Left renal cortex interstitium (tissue), 4 donors: Measurements from ENCODE around the gene NUP93. TPM values are rescaled to one million over a fixed set of nuclear protein-coding genes. Genes with fewer than 3 reads are reported as not detected.
"Not testable (repeated sequence)": the region's sequence is repeated elsewhere in the genome, so short reads cannot be mapped to it uniquely, and the experiment has no call there.

Source experiments
- DNase-seq, 4 donors: peaks; one replicate each; pipeline ENCODE4 v3.0.0-alpha.2; 2013; ENCODE audit warnings: low read depth in 4 of 4, low spot score in 2 of 4, missing footprints in 1 of 4
- polyA plus RNA-seq, 4 donors: library from polyadenylated mRNA; unstranded; fragments of 120-200 nt; gene quantifications; one replicate each; pipeline ENCODE4 v1.2.1, GENCODE V29; 2013; ENCODE audit not compliant: insufficient read length in 4 of 4

Gene NUP93
- polyA plus RNA-seq, 4 donors = 73.0 to 106 (median 83.5) TPM

GRCh38 chr16:56864960-56865359, 135.0 kb downstream of the NUP93 start, which contains the start of gene SLC12A3:
SLC12A3 (plus strand) TSS chr16:56865207; CDS start chr16:56865236, 29 bp downstream.
- DNase-seq = no peak

GRCh38 chr16:56865394-56866062, 135.6 kb downstream of the NUP93 start:
- no peak for DNase-seq

DNA sequence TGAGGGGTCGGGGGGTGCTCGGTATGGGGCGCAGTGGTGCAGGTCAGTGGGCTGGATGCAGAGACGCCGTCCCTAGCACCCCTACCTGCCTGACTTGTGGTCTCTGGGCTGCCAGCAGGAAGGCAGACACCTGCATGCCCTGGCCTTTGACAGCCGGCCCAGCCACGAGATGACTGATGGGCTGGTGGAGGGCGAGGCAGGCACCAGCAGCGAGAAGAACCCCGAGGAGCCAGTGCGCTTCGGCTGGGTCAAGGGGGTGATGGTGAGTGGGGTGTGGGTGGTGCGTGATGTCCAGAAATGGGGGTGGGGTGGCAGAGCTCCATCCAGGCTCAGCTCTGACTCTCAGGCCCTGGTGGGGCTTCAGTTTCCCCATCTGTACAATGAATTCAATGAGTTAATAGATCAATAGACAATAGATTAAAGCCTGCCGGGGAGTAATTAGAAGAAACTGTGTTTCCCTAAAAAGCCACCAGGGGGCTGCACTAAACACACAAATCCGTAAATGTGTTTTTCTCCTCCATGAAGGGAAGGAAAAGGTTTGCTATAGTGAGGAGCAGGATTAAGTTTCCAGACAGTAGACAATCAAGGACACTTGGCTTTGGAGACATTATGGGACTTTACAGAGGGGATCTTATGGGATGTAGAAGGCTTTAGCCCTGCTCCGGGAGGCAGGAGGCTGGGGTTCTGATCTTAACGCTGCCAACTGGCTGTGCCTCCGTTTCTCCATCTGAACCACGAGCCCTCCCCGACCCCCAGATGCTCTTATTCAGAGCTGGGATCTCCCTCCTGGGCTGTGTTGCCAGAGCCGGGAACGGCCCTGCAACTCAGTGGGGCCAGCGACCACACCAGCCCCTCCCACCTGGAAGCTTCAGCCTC, 137.3 kb downstream of the NUP93 start:
- DNase-seq = no peak

- no peak for DNase-seq
Measured at GRCh38 chr16:56868175-56868574, 138.2 kb downstream of the NUP93 start.

- DNase-seq = not testable (repeated sequence)
Measured at GRCh38 chr16:56868766-56869165, 138.8 kb downstream of the NUP93 start.

GRCh38 chr16:56869513-56870275, 139.8 kb downstream of the NUP93 start:
- no peak for DNase-seq

- DNase-seq = no peak
Measured at GRCh38 chr16:56870276-56870888, 140.5 kb downstream of the NUP93 start.

- DNase-seq = no peak
Measured at GRCh38 chr16:56871172-56871593, 141.3 kb downstream of the NUP93 start.

- no peak for DNase-seq
Measured at GRCh38 chr16:56872863-56873391, 143.0 kb downstream of the NUP93 start.

DNA sequence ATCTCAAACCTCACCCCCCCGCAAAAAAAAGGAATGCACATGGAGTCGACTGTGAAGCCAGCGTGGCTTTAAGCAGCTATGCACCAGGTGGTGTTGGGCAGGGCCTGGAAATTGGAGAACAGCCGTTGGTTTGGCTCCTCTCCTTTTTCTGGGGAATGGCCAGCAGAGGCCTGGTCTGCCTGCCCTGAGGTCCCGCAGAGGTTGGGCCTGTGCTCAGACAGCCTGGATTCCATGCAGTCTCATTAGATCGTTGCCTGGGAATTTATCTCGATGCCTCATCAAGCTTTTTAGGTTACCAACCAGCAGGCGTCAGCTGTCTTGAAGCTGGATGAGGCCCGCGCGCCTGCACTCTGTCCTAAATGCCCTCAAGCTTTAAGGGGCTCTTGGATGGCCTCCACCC, 144.9 kb downstream of the NUP93 start:
- no peak for DNase-seq

GRCh38 chr16:56876048-56876447, 146.1 kb downstream of the NUP93 start:
- DNase-seq = no peak

DNA sequence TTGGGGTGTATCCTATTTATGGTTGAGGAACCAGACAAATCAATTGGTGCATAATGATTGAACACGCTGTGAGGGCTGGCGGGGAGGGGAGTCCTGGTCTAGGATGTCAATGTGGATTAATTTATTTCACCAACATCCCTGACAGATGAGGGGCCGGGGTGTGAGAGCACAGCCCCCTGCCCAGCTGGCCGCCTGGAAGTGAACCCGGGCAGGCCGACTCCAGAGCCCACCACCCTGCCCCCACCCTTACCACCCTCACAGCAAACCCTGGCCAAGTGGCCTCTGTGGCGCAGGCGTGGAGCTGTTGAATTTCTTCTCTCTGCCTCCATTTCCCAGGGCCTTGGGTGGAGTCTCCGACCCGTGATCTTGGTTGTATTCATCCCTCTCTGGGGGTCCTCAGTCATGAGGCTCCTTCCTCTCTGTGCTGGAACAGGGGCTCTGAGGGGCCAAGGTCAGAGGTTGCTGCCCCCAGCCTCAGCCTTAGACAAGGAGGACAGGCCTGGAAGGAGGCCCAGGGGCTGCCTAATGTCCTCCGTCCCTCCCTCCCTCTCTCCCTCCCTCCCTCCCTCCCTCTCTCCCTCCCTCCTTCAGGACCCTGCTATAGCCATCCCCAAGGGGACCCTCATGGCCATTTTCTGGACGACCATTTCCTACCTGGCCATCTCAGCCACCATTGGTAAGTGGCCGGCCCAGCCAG, 147.7 kb downstream of the NUP93 start:
- DNase-seq = no peak

GRCh38 chr16:56878282-56878854, 148.4 kb downstream of the NUP93 start:
- no peak for DNase-seq

DNA sequence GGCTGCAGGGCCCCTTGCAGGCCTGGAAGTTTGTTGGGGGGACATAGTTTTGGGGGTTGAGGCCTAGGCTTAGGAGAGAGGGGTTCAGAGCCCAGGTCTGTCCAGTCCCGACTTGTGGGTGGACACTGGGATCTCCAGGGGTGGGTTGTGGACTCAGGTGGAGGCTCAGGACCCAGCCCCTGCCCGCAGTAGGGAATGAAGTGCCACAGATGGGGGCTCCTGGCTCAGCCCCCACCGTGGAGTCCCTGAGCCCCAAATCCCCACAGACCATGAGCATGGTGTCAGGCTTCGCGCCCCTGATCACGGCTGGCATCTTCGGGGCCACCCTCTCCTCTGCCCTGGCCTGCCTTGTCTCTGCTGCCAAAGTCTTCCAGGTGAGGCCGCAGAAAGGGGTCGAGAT, 149.3 kb downstream of the NUP93 start:
- no peak for DNase-seq

GRCh38 chr16:56880176-56880575, 150.2 kb downstream of the NUP93 start:
- DNase-seq = no peak

DNA sequence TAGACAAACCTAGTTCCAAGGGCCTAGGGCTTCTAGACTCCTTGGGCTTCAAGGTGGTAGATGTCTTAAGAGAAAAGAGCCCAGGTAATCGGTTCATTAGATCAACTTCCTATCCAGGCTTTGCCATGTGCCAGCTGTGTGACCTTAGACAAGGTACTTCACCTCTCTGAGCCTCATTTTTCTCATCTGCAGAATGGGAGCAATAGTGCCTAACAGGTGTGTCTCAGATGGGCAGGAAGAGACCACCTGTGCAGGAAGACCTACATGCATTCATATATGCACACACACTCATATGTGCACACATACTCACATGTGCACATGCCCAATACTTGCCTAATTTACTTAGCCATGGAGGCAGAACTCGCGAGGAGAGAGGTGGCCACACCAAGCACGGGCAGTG, 150.8 kb downstream of the NUP93 start:
- DNase-seq = no peak

DNA sequence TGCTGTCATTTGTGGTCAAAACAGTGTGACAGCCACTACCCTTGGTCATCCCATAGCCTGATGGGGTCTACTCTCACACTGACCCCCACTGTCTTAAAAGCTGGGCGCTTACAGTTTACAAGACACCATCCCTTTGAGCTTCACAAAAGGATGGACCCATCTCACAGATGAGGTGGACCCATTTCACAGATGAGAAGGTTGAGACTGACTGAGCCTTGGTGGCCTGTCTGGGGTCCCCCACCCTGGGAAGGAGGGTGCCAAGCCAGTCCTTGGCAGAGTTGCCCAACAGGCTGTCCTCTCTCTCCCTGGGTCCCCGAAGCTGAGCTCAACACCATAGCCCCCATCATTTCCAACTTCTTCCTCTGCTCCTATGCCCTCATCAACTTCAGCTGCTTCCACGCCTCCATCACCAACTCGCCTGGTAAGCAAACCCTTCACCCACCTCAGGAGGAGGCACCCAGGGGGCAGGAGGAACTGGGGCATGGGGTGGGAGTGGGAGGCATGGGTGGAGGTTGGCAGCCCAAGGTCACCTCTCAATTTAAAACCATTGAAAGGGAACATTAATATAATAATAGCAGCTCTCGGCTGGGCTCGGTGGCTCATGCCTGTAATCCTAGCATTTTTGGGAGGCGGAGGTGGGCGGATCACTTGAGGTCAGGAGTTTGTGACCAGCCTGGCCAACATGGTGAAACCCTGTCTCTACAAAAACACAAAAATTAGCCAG, 152.3 kb downstream of the NUP93 start:
- DNase-seq = no peak

GRCh38 chr16:56883586-56883985, 153.7 kb downstream of the NUP93 start:
- DNase-seq = no peak
